Left ventricle myocardium inferior (tissue), 1 donor: Measurements from ENCODE around the gene OR52B4. TPM values are rescaled to one million over a fixed set of nuclear protein-coding genes. Genes with fewer than 3 reads are reported as not detected.
"Not testable (repeated sequence)": the region's sequence is repeated elsewhere in the genome, so short reads cannot be mapped to it uniquely, and the experiment has no call there.

Experiments
- DNase-seq: peaks from one replicate; pipeline ENCODE4 v3.0.0-alpha.2; 2020
- H3K27ac ChIP-seq: fragments of 200-600 bp; replicated peaks from 2 replicates; pipeline ENCODE4 v1.8.0; 2021
- H3K27me3 ChIP-seq: fragments of 200-600 bp; 2 replicates; pipeline ENCODE4 v1.8.0; 2021; ENCODE audit warnings: low read depth
- H3K36me3 ChIP-seq: fragments of 200-600 bp; 2 replicates; pipeline ENCODE4 v1.8.0; 2021
- H3K4me1 ChIP-seq: fragments of 200-600 bp; 2 replicates; pipeline ENCODE4 v1.8.0; 2021
- H3K4me3 ChIP-seq: fragments of 200-600 bp; 2 replicates; pipeline ENCODE4 v1.8.0; 2021; ENCODE audit warnings: mild to moderate bottlenecking, moderate library complexity
- H3K9me3 ChIP-seq: fragments of 200-600 bp; replicated peaks from 2 replicates; pipeline ENCODE4 v1.8.0; 2021
- intact Hi-C: fragments of 100-400 bp; cut with micrococcal nuclease; formaldehyde crosslinking; loops from one replicate; pipeline ENCODE4 v1.11.0; 2022
- long read RNA-seq: library from polyadenylated mRNA; unstranded; transcript quantifications from one replicate; pipeline ENCODE4 v2.0.0, GENCODE V29; 2021
- total RNA-seq: library from RNA; stranded (reverse); fragmentation: NEBNext Ultra II Directional; extraction: Animal tissue kit (Norgen Biotek cat#: 25700); gene quantifications from one replicate; pipeline ENCODE4 v1.2.1, GENCODE V29; 2021
- TF ChIP-seq, protein P1 (sequence below): fragments of 200-600 bp; IDR thresholded peaks from 2 replicates; pipeline ENCODE4 v1.8.0; 2021; ENCODE audit warnings: antibody characterized with exemption, mild to moderate bottlenecking, borderline replicate concordance
- donor health status: DM: no; HTN: yes; CAD: no; lungs with severe emphysema.

OR52B4 gene
- not detected for total RNA-seq
- long read RNA-seq: 0 reads

DNA sequence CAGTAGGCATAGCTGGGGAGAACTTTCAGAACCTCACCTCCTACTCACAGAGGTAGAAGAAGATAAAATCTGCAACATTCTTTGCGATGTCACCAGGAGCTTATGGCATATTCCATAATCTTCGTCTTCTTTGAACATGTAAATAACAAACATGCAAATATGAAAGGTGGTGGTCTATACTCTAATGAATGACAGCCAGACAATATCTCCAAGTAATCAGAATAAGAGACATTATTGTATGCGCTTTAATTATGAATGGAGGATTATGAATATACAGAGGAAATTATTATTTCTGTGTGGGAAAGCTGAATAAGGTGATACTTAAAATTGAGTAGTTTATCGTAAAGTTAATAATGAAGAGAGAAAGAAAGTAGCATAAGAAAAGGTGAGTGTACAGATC lies at the start of gene OR52B4:
TSS of gene OR52B4 (minus strand) at position 101 of the 400 bp plus-strand sequence. CDS start at position 10, 91 bp downstream.
- no peak within 1 kb of the TSS for H3K4me3 ChIP-seq
- no peak within 1 kb of the TSS for H3K27ac ChIP-seq
- TF ChIP-seq, protein P1, sequence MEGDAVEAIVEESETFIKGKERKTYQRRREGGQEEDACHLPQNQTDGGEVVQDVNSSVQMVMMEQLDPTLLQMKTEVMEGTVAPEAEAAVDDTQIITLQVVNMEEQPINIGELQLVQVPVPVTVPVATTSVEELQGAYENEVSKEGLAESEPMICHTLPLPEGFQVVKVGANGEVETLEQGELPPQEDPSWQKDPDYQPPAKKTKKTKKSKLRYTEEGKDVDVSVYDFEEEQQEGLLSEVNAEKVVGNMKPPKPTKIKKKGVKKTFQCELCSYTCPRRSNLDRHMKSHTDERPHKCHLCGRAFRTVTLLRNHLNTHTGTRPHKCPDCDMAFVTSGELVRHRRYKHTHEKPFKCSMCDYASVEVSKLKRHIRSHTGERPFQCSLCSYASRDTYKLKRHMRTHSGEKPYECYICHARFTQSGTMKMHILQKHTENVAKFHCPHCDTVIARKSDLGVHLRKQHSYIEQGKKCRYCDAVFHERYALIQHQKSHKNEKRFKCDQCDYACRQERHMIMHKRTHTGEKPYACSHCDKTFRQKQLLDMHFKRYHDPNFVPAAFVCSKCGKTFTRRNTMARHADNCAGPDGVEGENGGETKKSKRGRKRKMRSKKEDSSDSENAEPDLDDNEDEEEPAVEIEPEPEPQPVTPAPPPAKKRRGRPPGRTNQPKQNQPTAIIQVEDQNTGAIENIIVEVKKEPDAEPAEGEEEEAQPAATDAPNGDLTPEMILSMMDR: no peak
- H3K4me1 ChIP-seq: no peaks in the 10 kb centered on the region
- peaks cover 14% of the 10 kb centered on the region for H3K9me3 ChIP-seq
- H3K27me3 ChIP-seq: no peaks in the 10 kb centered on the region
- no peak for DNase-seq
- intact Hi-C loops: no loop called here
- H3K36me3 ChIP-seq: no peaks in the 10 kb centered on the region

DNA sequence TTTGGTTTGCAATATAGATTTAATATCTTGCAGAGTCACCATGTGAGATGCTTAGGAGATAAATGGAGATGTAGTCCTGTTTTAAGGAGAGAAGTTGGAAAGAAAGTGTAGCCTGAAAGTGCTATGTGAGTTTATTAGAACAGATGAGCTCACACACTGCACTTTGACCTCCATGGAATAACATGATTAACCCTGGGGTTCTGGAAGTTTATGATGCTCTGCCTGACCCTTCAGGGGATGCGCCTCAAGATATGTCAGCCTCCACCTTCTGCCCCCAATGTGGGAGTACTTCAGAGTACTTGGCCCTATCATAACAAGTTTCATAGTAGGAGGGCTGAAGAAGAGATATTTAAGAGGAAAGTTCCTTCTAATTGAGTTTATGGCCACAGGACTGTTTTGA lies 48.6 kb upstream of the OR52B4 start:
- intact Hi-C loops: no loop called here
- H3K36me3 ChIP-seq: no peaks in the 10 kb centered on the region
- no peaks in the 10 kb centered on the region for H3K4me1 ChIP-seq
- TF ChIP-seq, protein P1: no peak
- no peak overlapping the region for H3K4me3 ChIP-seq
- DNase-seq: no peak
- no peak overlapping the region for H3K27ac ChIP-seq
- no peaks in the 10 kb centered on the region for H3K9me3 ChIP-seq
- H3K27me3 ChIP-seq: no peaks in the 10 kb centered on the region

GRCh38 chr11:4416306-4416705 lies 48.1 kb upstream of the OR52B4 start:
- TF ChIP-seq, protein P1: no peak
- no peaks in the 10 kb centered on the region for H3K27me3 ChIP-seq
- H3K9me3 ChIP-seq: no peaks in the 10 kb centered on the region
- no peak overlapping the region for H3K4me3 ChIP-seq
- H3K27ac ChIP-seq: no peak overlapping the region
- no peaks in the 10 kb centered on the region for H3K4me1 ChIP-seq
- no peak for DNase-seq
- no peaks in the 10 kb centered on the region for H3K36me3 ChIP-seq
- intact Hi-C loops: no loop called here

- H3K4me3 ChIP-seq, H3K27ac ChIP-seq, intact Hi-C loops, DNase-seq, H3K9me3 ChIP-seq, H3K4me1 ChIP-seq, H3K36me3 ChIP-seq, H3K27me3 ChIP-seq: not testable (repeated sequence)
These were observed 38.0 kb upstream of the OR52B4 start for GRCh38 chr11:4406206-4406605.

DNA sequence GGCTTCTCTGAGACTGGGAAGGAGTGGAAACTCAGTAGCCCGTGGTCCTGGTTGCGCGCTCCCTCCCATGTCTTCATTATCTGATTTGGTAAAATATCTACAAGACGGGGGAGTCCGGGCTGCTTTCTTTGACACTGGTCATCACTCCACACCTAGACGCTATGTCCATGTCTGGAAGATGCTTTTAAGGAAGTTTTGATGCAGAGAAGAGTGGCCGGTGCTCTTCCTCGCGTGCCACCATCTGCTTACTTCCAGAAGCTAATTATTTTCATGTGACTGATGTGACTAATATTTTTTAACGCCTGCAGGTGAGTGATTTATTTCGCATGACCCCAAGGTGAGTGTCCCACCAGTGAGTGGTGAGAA lies 25.7 kb upstream of the OR52B4 start:
- intact Hi-C loops: no loop called here

GRCh38 chr11:4393209-4393857 lies 25.1 kb upstream of the OR52B4 start, which contains the start of gene TRIM21:
TSS of gene TRIM21 (minus strand) at chr11:4393702. CDS start at chr11:4390409, 3,293 bp downstream.
- Histone ChIP-seq H3K4me1 (peaks cover 21% of the 10 kb centered on the region), H3K9me3 (peaks cover 5% of the 10 kb centered on the region), H3K4me3 (peak within 1 kb of the TSS; percentile 93), H3K27ac (peak within 1 kb of the TSS; percentile 88), H3K27me3 (peaks cover 13% of the 10 kb centered on the region), H3K36me3 (peaks cover 21% of the 10 kb centered on the region)
- intact Hi-C loops: no loop called here
- DNase-seq: peak; percentile 79
- TF ChIP-seq, protein P1: no peak

More for the DNA sequence above, 25.7 kb upstream of the OR52B4 start:
- peaks cover 10% of the 10 kb centered on the region for H3K9me3 ChIP-seq
- peak overlapping the region; percentile 93 for H3K4me3 ChIP-seq
- H3K27me3 ChIP-seq: peaks cover 13% of the 10 kb centered on the region
- H3K4me1 ChIP-seq: peaks cover 21% of the 10 kb centered on the region
- TF ChIP-seq, protein P1: no peak
- no peak overlapping the region for H3K27ac ChIP-seq
- peaks cover 16% of the 10 kb centered on the region for H3K36me3 ChIP-seq
- no peak for DNase-seq
